Naive thymus-derived CD4-positive, alpha-beta T cell (primary cell): ENCODE data around the gene AOAH. TPM values are rescaled to one million over a fixed set of nuclear protein-coding genes. Genes with fewer than 3 reads are reported as not detected.

Experiments
- ATAC-seq: fragments of 150-1000 bp; cut with Tn5 transposase; 2 replicates; pipeline ENCODE4 v1.10.0; 2021; ENCODE audit warnings: mild to moderate bottlenecking, moderate library complexity
- CTCF ChIA-PET: fragments of 350-600 bp; sonication (Branson Sonifier 250); formaldehyde crosslinking; loops from one replicate; lab custom pipeline; 2021; ENCODE audit warnings: antibody characterized with exemption; lab: Charles Lee
- POLR2A ChIA-PET: fragments of 350-600 bp; sonication (Branson Sonifier 250); formaldehyde crosslinking; loops from one replicate; lab custom pipeline; 2021; ENCODE audit warnings: antibody characterized with exemption, inconsistent platforms; lab: Charles Lee
- DNase-seq, 9 donors: peaks; one replicate each; pipeline versions ENCODE4 v3.0.0 to v3.0.0-alpha.2; 2020 to 2022; ENCODE audit warnings: mixed read lengths in 1 of 9
- H3K27ac ChIP-seq: one replicate; pipeline ENCODE4 v1.7.0; 2013; ENCODE audit warnings: mild to moderate bottlenecking, low read depth, low read length, moderate library complexity
- H3K27me3 ChIP-seq, 2 donors: one replicate each; pipeline ENCODE4 v1.7.0; 2013; ENCODE audit warnings: low read length in 2 of 2, mild to moderate bottlenecking in 2 of 2, moderate library complexity in 2 of 2; ENCODE audit not compliant: control insufficient read depth in 2 of 2, insufficient read depth in 2 of 2
- H3K36me3 ChIP-seq, 3 experiments: 1 replicate in 2 of 3; 2 replicates in 1 of 3; pipeline ENCODE4 v1.7.0; 2013; ENCODE audit warnings: low read length in 3 of 3, mild to moderate bottlenecking in 3 of 3, moderate library complexity in 1 of 3; ENCODE audit not compliant: insufficient read depth in 3 of 3, control insufficient read depth in 2 of 3
- H3K4me1 ChIP-seq, 2 donors: one replicate each; pipeline ENCODE4 v1.7.0; 2013; ENCODE audit warnings: low read length in 2 of 2, mild to moderate bottlenecking in 2 of 2, moderate library complexity in 1 of 2; ENCODE audit not compliant: control insufficient read depth in 2 of 2, insufficient read depth in 2 of 2
- H3K4me3 ChIP-seq: 2 replicates; pipeline ENCODE4 v1.7.0; 2013; ENCODE audit warnings: mild to moderate bottlenecking, low read length
- H3K9me3 ChIP-seq, 3 experiments: 1 replicate in 2 of 3; 2 replicates in 1 of 3; pipeline ENCODE4 v1.7.0; 2013; ENCODE audit warnings: low read length in 3 of 3; ENCODE audit not compliant: control insufficient read depth in 2 of 3
- H3K27ac Mint-ChIP-seq, 9 donors: one replicate each; pipeline ENCODE4 v1.8.0; 2020 to 2022; ENCODE audit warnings: mixed read lengths in 9 of 9, mild to moderate bottlenecking in 8 of 9, moderate library complexity in 5 of 9, inconsistent platforms in 2 of 9
- H3K27me3 Mint-ChIP-seq, 5 donors: one replicate each; pipeline ENCODE4 v1.8.0; 2021 to 2022; ENCODE audit warnings: mixed read lengths in 5 of 5, mild to moderate bottlenecking in 1 of 5
- H3K36me3 Mint-ChIP-seq, 5 donors: one replicate each; pipeline ENCODE4 v1.8.0; 2020 to 2022; ENCODE audit warnings: mixed read lengths in 5 of 5, mild to moderate bottlenecking in 3 of 5, inconsistent platforms in 1 of 5
- H3K4me1 Mint-ChIP-seq, 7 donors: one replicate each; pipeline ENCODE4 v1.8.0; 2020 to 2022; ENCODE audit warnings: mixed read lengths in 7 of 7, mild to moderate bottlenecking in 3 of 7, inconsistent platforms in 1 of 7
- H3K4me3 Mint-ChIP-seq, 10 donors: one replicate each; pipeline ENCODE4 v1.8.0; 2020 to 2022; ENCODE audit warnings: mild to moderate bottlenecking in 10 of 10, mixed read lengths in 10 of 10, moderate library complexity in 6 of 10, inconsistent platforms in 2 of 10
- H3K9me3 Mint-ChIP-seq, 11 donors: one replicate each; pipeline ENCODE4 v1.8.0; 2020 to 2022; ENCODE audit warnings: mixed read lengths in 11 of 11, mild to moderate bottlenecking in 4 of 11, inconsistent platforms in 1 of 11, moderate library complexity in 1 of 11
- intact Hi-C, 2 donors: fragments of 100-400 bp; cut with micrococcal nuclease; formaldehyde crosslinking; loops; one replicate each; pipeline ENCODE4 v1.15.1; 2023
- polyA plus RNA-seq, 2 donors: library from polyadenylated mRNA; unstranded; fragments of 300-500 nt; fragmentation: Illumina TruSeq; gene quantifications; one replicate each; pipeline ENCODE4 v1.2.3, GENCODE V29; 2021
- total RNA-seq, 6 experiments: library from RNA in 5 of 6; stranded (reverse) in 5 of 6; gene quantifications; 1 replicate in 5 of 6; 2 replicates in 1 of 6; pipeline ENCODE4 v1.2.3 and lab custom pipeline; 2021 to 2026

The AOAH gene
- total and polyA plus RNA-seq, 7 experiments from 2014 or later = 6.3 to 127 (median 15.5) TPM

GRCh38 chr7:36742911-36743775 is 18.8 kb upstream of the AOAH start:
- H3K9me3 Mint-ChIP-seq = peaks cover 0 to 16% (median 0%) of the 10 kb centered on the region in 11 donors
- Histone ChIP-seq H3K4me1 (peaks cover 0 to 5% of the 10 kb centered on the region in 2 donors), H3K27ac (no peak overlapping the region), H3K4me3 (no peak overlapping the region), H3K9me3 (no peaks in the 10 kb centered on the region), H3K36me3 (no peaks in the 10 kb centered on the region), H3K27me3 (no peaks in the 10 kb centered on the region)
- H3K36me3 Mint-ChIP-seq = peaks cover 0 to 21% (median 7%) of the 10 kb centered on the region in 5 donors
- ChIA-PET POLR2A (interaction anchor here (1.6 kb wide), 1 partner anchor 16 kb away, joined by 4 read pairs; no protein-coding TSS in a partner anchor), CTCF (interaction anchor here (0.7 kb wide), 1 partner anchor 425 kb away, joined by 3 read pairs; no protein-coding TSS in a partner anchor)
- H3K4me1 Mint-ChIP-seq = peaks cover 7 to 31% (median 15%) of the 10 kb centered on the region in 7 donors
- ATAC-seq = peak; percentile 81
- intact Hi-C loops = no loop called here
- peaks cover 0 to 2% (median 0%) of the 10 kb centered on the region in 5 donors for H3K27me3 Mint-ChIP-seq
- no peak overlapping the region for H3K4me3 Mint-ChIP-seq
- no peak for DNase-seq
- peak overlapping the region in 2 of 9 donors; percentile 44 to 52 for H3K27ac Mint-ChIP-seq

GRCh38 chr7:36741866-36742265 is 17.6 kb upstream of the AOAH start:
- Histone ChIP-seq H3K9me3 (no peaks in the 10 kb centered on the region), H3K36me3 (no peaks in the 10 kb centered on the region), H3K27me3 (no peaks in the 10 kb centered on the region), H3K27ac (no peak overlapping the region), H3K4me3 (no peak overlapping the region), H3K4me1 (peaks cover 4% of the 10 kb centered on the region in 2 donors)
- Mint-ChIP-seq H3K27ac (no peak overlapping the region), H3K9me3 (peaks cover 0 to 16% (median 0%) of the 10 kb centered on the region in 11 donors), H3K4me1 (peaks cover 3 to 29% (median 19%) of the 10 kb centered on the region in 7 donors), H3K4me3 (no peak overlapping the region), H3K36me3 (peaks cover 0 to 22% (median 7%) of the 10 kb centered on the region in 5 donors), H3K27me3 (peaks cover 0 to 2% (median 0%) of the 10 kb centered on the region in 5 donors)
- intact Hi-C loops = no loop called here
- DNase-seq = no peak
- CTCF ChIA-PET = interaction anchor here (1.3 kb wide), 1 partner anchor 16 kb away, joined by 3 read pairs; no protein-coding TSS in a partner anchor
- ATAC-seq = no peak
- POLR2A ChIA-PET = interaction anchor here (1.6 kb wide), 1 partner anchor 15 kb away, joined by 4 read pairs; no protein-coding TSS in a partner anchor

- H3K27me3 ChIP-seq = no peaks in the 10 kb centered on the region
- Mint-ChIP-seq H3K36me3 (peaks cover 0 to 19% (median 7%) of the 10 kb centered on the region in 5 donors), H3K4me1 (peaks cover 18 to 47% (median 33%) of the 10 kb centered on the region in 7 donors), H3K27ac (peak overlapping the region in 2 of 9 donors; percentile 60 to 71), H3K4me3 (no peak overlapping the region), H3K9me3 (peaks cover 0 to 16% (median 1%) of the 10 kb centered on the region in 11 donors), H3K27me3 (no peaks in the 10 kb centered on the region)
- H3K4me1 ChIP-seq = peaks cover 13 to 24% of the 10 kb centered on the region in 2 donors
- POLR2A ChIA-PET = no interaction called here
- intact Hi-C loops = no loop called here
- CTCF ChIA-PET = no interaction called here
- H3K36me3 ChIP-seq = no peaks in the 10 kb centered on the region
- no peak overlapping the region for H3K27ac ChIP-seq
- H3K4me3 ChIP-seq = no peak overlapping the region
- ATAC-seq (no peak), DNase-seq (no peak)
- no peaks in the 10 kb centered on the region for H3K9me3 ChIP-seq
These were observed 15.1 kb upstream of the AOAH start for GRCh38 chr7:36739351-36739750.

GRCh38 chr7:36736899-36737211 is 12.6 kb upstream of the AOAH start:
- no peak overlapping the region for H3K27ac ChIP-seq
- H3K4me3 ChIP-seq = peak overlapping the region; percentile 19
- H3K4me1 ChIP-seq = peaks cover 13 to 24% of the 10 kb centered on the region in 2 donors
- H3K4me3 Mint-ChIP-seq = peak overlapping the region in 9 of 10 donors; percentile 51 to 74 (median 62)
- no peaks in the 10 kb centered on the region for H3K27me3 Mint-ChIP-seq
- ATAC-seq (peak; percentile 87), DNase-seq (peak in 2 of 9 donors; percentile 11 to 21)
- H3K27me3 ChIP-seq = no peaks in the 10 kb centered on the region
- peaks cover 19 to 47% (median 34%) of the 10 kb centered on the region in 7 donors for H3K4me1 Mint-ChIP-seq
- no peaks in the 10 kb centered on the region for H3K9me3 ChIP-seq
- ChIA-PET POLR2A (interaction anchor here (0.7 kb wide), 1 partner anchor 14 kb away, joined by 3 read pairs; no protein-coding TSS in a partner anchor), CTCF (interaction anchor here (1.0 kb wide), 1 partner anchor 10 kb away, joined by 3 read pairs; no protein-coding TSS in a partner anchor)
- no peaks in the 10 kb centered on the region for H3K36me3 ChIP-seq
- H3K27ac Mint-ChIP-seq = peak overlapping the region; percentile 34 to 98 (median 86)
- intact Hi-C loops = loop anchor here in 1 of 2 donors (1.0 kb wide), 1 partner anchor 13 kb away; the partner anchor contains the start of gene AOAH
- peaks cover 1 to 15% (median 4%) of the 10 kb centered on the region in 11 donors for H3K9me3 Mint-ChIP-seq
- H3K36me3 Mint-ChIP-seq = peaks cover 0 to 23% (median 7%) of the 10 kb centered on the region in 5 donors

- no peaks in the 10 kb centered on the region for H3K27me3 Mint-ChIP-seq
- peak; percentile 48 for ATAC-seq
- ChIA-PET CTCF (interaction anchor here (0.9 to 1.0 kb wide), 2 partner anchors 9 to 10 kb away, joined by 3 to 6 read pairs; no protein-coding TSS in a partner anchor), POLR2A (interaction anchor here (0.7 to 0.9 kb wide), 3 partner anchors 11 to 96 kb away, joined by 3 read pairs; no protein-coding TSS in a partner anchor)
- no peaks in the 10 kb centered on the region for H3K9me3 ChIP-seq
- no peak for DNase-seq
- H3K27ac Mint-ChIP-seq = peak overlapping the region; percentile 11 to 98 (median 86)
- peaks cover 13 to 24% of the 10 kb centered on the region in 2 donors for H3K4me1 ChIP-seq
- H3K9me3 Mint-ChIP-seq = peaks cover 1 to 18% (median 4%) of the 10 kb centered on the region in 11 donors
- no peaks in the 10 kb centered on the region for H3K27me3 ChIP-seq
- peaks cover 19 to 47% (median 34%) of the 10 kb centered on the region in 7 donors for H3K4me1 Mint-ChIP-seq
- no peak overlapping the region for H3K4me3 ChIP-seq
- peaks cover 0 to 28% (median 8%) of the 10 kb centered on the region in 5 donors for H3K36me3 Mint-ChIP-seq
- H3K27ac ChIP-seq = no peak overlapping the region
- intact Hi-C loops = loop anchor here in 1 of 2 donors (1.0 kb wide), 1 partner anchor 12 kb away; the partner anchor contains the start of gene AOAH
- peak overlapping the region in 9 of 10 donors; percentile 51 to 74 (median 62) for H3K4me3 Mint-ChIP-seq
- no peaks in the 10 kb centered on the region for H3K36me3 ChIP-seq
These were observed 12.0 kb upstream of the AOAH start for GRCh38 chr7:36736090-36736898.
